ENCODE measurements around the gene SFTPD.

- TF ChIP-seq EZH2 (optimal IDR thresholded peaks at IDR 0.05; ENCODE audit: low read depth, low read length) (no peak), CTCF (IDR thresholded peaks at IDR 0.05; ENCODE audit: low read length) (no peak), EZH2phosphoT487 (IDR thresholded peaks at IDR 0.05; ENCODE audit: low read length) (no peak)
Measured at GRCh38 chr10:79910344-79910743, 38.6 kb downstream of the SFTPD start.
